NCI-H510A (cell line): ENCODE measurements around the gene CHSY3.

Source experiments
- DNase-seq: peaks from one replicate; lab custom pipeline; 2025; lab: John Stamatoyannopoulos, UW

The CHSY3 gene

GRCh38 chr5:129945774-129946270, 41.6 kb downstream of the CHSY3 start:
- no peak for DNase-seq

- no peak for DNase-seq
Observed at GRCh38 chr5:129951039-129951438, 46.8 kb downstream of the CHSY3 start.

- DNase-seq, result no peak
Observed at GRCh38 chr5:129958581-129958980, 54.3 kb downstream of the CHSY3 start.

DNA sequence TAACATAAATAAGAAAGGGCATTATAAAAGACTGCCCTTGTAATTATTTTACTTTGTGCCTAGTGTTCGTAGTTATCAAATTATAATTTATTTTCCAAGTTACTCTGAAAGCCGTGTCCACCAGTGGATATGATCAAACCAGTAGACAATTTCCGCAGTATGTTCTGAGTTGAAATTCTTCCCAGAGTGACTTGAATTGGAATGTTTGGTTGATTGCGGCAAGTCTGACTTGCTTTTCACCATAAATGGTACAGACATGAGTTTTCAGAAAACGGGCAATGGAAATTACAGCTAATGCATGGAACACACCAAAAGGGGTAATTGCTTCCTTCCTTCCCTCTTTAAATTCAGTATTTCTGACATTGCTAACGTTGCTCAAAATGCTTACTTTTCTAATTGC, 56.6 kb downstream of the CHSY3 start:
- DNase-seq, result no peak

- DNase-seq, result no peak
Observed at GRCh38 chr5:129962506-129962905, 58.2 kb downstream of the CHSY3 start.

DNA sequence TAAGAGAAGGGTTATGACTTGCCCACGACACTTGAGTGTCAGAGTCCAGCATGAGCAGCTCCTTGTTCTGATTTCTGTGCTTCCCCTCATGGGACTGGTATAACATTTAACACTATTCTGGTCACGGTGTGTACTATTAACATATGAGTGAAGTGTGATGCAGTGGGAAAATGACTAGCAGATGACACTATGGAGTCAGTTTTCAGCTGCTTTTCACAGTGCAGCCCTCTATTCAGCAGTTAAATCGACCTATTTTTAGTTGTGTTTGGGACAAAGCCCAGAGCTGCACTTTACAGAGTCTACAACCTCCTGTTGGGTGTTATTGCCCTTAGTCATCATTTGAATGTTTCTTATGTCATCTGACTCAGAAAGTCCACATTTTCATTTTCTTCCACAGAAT, 59.1 kb downstream of the CHSY3 start:
- DNase-seq, result no peak

GRCh38 chr5:129966071-129966470, 61.8 kb downstream of the CHSY3 start:
- DNase-seq, result no peak

GRCh38 chr5:129971714-129972113, 67.4 kb downstream of the CHSY3 start:
- no peak for DNase-seq

- DNase-seq, result no peak
Observed at GRCh38 chr5:129972465-129973141, 68.3 kb downstream of the CHSY3 start.

GRCh38 chr5:129973716-129974426, 69.6 kb downstream of the CHSY3 start:
- no peak for DNase-seq

- no peak for DNase-seq
Observed at GRCh38 chr5:129977810-129978209, 73.5 kb downstream of the CHSY3 start.

GRCh38 chr5:129978270-129978669, 74.0 kb downstream of the CHSY3 start:
- DNase-seq, result no peak

DNA sequence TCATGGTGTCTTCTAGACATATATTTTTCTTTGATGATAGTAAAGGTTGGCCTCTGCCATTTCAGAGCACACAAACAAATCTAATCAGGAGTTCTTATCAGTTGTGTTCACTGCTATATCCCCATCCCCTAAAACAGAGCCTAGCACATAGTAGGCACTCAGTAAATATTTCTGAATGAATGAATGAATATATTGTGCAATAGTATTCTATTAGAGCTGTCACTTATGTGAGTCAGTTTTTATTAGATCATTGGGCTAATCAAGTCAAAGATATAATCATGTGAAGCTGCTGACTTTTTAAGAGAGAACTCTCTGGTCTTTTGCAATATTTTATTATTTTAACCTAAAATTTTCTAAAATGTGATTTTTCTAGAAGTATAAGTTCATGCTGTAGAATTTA, 84.2 kb downstream of the CHSY3 start:
- no peak for DNase-seq

DNA sequence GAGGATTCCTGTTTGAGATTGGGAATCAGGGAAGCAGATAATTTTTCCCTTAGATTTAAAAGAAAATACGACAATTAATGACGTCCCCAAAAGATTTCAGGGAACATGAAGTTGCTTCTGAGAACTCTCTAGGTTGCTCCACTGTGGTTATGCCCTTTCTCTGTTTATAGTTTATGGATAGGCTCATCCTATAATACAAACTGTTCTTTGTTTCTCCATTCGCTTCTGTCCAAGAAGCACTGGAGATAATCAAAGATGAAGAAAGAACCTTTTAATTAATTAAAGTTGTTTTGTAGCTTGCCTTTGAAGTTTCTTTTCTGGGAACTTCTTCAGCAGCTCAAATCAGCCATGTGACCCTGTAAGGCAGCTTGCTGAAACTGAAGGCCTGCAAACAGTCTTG, 87.5 kb downstream of the CHSY3 start:
- no peak for DNase-seq

DNA sequence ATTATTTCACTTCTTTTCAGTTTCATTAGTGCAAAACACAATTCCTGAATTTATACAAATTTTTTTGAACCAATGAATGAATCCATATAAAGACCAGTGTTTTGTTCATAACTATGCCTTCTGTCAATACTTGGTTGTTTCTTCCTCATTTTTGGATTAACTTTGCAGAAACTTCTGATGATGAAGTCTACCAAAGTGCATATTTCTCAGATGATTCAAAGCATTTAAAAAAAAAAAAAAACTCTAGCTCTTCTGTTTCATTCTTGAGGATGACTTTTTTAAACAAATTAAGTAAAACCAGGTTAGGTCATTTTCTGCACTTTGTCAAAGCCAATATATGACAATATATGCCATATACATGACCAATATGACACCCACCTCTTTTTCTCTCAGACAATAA, 92.6 kb downstream of the CHSY3 start:
- no peak for DNase-seq

DNA sequence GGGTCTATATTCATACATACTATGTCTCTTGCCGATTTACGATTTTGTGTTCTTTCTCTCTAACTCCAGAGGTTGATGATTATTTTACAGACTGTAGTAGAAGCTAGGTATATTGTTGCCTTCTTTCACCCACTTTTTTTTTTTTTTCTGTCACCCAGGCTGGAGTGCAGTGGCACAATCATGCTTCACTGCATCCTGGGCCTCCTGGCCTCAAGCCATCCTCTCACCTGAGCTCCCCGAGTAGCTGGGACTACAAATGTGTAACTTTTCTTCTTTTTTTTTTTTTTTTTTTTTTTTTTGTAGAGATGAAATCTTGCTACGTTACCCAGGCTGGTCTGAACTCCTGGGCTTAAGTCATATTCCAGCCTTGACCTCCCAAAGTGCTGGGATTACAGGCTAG, 96.2 kb downstream of the CHSY3 start:
- DNase-seq, result no peak

DNA sequence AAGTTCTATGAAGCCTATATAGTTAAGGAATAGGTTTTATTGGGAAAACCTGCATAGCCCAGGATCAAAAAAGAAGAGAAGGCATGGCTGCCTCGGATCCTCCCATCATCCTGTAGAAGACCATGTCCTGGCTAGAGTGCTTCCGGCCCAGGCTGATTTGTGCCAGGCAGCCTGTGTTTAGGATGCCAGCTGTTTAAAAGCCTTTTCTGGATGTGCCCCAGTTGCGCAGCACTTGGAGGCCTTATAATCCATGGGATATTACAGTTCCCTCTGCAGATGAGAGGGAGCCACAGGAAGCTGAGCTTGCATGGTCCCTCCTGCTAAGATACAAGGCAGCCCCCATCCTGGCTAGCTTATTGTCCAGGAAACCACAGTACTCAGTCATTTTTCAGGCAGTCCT, 97.9 kb downstream of the CHSY3 start:
- DNase-seq, result no peak

- no peak for DNase-seq
Observed at GRCh38 chr5:130002876-130003275, 98.6 kb downstream of the CHSY3 start.

- no peak for DNase-seq
Observed at GRCh38 chr5:130011986-130012385, 107.7 kb downstream of the CHSY3 start.

GRCh38 chr5:130017173-130017572, 112.9 kb downstream of the CHSY3 start:
- DNase-seq, result no peak

- no peak for DNase-seq
Observed at GRCh38 chr5:130018641-130019040, 114.4 kb downstream of the CHSY3 start.

GRCh38 chr5:130021000-130021399, 116.7 kb downstream of the CHSY3 start:
- DNase-seq, result no peak

DNA sequence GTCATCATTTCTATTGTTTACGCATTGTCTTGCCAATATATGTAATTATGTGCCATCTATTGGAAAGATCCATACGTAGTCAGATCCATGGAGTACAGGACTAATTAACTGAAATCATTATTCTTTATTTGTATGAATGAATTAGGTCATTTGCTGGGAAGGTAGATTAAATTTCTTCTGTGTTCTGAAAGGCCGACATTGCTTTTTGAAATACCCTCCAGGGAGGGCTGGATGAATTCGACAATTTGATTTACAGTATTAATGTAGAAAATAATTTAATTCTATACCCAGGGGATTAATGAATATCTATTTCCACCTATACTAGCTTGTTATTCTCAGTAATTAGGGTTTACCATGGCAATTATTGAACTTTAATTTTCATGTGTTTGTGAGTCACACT, 117.6 kb downstream of the CHSY3 start:
- no peak for DNase-seq

DNA sequence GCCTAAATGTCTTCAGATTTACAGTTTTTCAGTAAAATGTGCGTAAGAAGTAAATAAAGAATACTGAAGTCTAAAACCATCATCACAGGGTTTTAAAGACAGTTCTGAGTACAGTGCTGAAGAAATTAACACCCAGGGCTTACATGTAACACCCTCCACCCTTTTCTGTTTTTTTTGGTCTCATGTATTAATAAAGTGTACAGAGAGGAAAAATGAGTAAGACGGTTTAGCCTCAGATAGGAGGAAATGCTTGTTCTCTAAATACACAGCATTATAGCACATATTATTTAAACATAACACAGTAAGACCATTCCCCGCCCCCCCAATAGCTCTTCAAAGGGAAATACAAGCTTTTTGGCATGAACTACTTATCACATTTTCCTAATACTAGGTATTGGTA, 119.3 kb downstream of the CHSY3 start:
- no peak for DNase-seq
